Retinal pigment epithelial cell (primary cell): ENCODE measurements around the gene SAT1.

ENCODE experiments used
- DNase-seq: peaks from one replicate; pipeline ENCODE4 v3.0.0-alpha.2; 2010; ENCODE audit warnings: low read depth
- H3K4me3 ChIP-seq: 2 replicates; pipeline ENCODE4 v1.5.1; 2011; ENCODE audit warnings: mild to moderate bottlenecking, low read length, control low read depth, moderate library complexity
- CTCF ChIP-seq: conservative IDR thresholded peaks from 2 replicates; pipeline ENCODE4 v1.5.1; 2011; ENCODE audit warnings: low read depth, low read length, control low read depth, inconsistent platforms

SAT1 gene

DNA sequence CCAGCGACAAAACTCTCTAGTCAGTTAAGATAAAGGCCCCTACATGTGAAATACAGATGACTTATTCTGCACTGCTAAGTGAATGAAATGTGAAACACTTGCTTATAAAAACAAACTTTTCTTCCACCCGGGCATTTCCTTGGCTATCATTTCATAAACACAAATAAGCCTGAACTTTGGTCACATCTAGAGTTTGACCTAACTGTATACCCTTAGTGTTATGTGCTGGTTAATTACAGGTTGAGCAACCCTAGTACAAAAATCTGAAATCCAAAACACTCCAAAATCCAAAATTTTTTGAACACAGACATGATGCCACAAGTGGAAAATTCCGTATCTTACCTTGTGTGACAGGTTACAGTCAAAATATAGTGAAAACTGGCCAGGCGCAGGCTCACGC is 45.9 kb downstream of the SAT1 start:
- no peak overlapping the region for H3K4me3 ChIP-seq
- TF ChIP-seq CTCF, result no peak
- DNase-seq, result no peak

GRCh38 chrX:23832721-23833120 is 49.7 kb downstream of the SAT1 start:
- no peak overlapping the region for H3K4me3 ChIP-seq
- DNase-seq, result no peak
- no peak for TF ChIP-seq CTCF
